ENCODE measurements around the gene CCL14.

- TF ChIP-seq EP300 (IDR thresholded peaks at IDR 0.05; ENCODE audit: low read depth in 2 of 2, low read length in 2 of 2) (no peak), EP300 (CRISPR knock-in tag; IDR thresholded peaks at IDR 0.05; ENCODE audit: borderline replicate concordance) (no peak), ZNF776 (CRISPR knock-in tag; IDR thresholded peaks at IDR 0.05) (no peak), SRSF4 (IDR thresholded peaks at IDR 0.05; ENCODE audit: low read depth, low read length, poor library complexity, severe bottlenecking) (no peak), ZBTB33 (CRISPR knock-in tag; IDR thresholded peaks at IDR 0.05) (no peak), CTCF (CRISPR knock-in tag; IDR thresholded peaks at IDR 0.05) (no peak), ZBTB39 (CRISPR knock-in tag; IDR thresholded peaks at IDR 0.05) (no peak), ZNF572 (CRISPR knock-in tag; IDR thresholded peaks at IDR 0.05) (no peak), ZBTB42 (CRISPR knock-in tag; IDR thresholded peaks at IDR 0.05) (no peak), ZNF12 (CRISPR knock-in tag; IDR thresholded peaks at IDR 0.05) (no peak)
Observed at GRCh38 chr17:35972535-35972934, 14.0 kb downstream of the CCL14 start.
